HG03558 (cell line): ENCODE data around the gene SAT2.

Source experiments
- ATAC-seq: cut with Tn5 transposase; IDR thresholded peaks from one replicate; pipeline ENCODE4 v1.9.1; 2021; ENCODE audit warnings: moderate number of reproducible peaks; ENCODE audit not compliant: unreplicated experiment; ENCODE audit errors: extremely low read depth

SAT2 gene

GRCh38 chr17:7593296-7593695 lies 34.3 kb downstream of the SAT2 start:
- ATAC-seq = no peak

- no peak for ATAC-seq
Measured at GRCh38 chr17:7592422-7593021, 35.1 kb downstream of the SAT2 start.

GRCh38 chr17:7591596-7591995 lies 36.0 kb downstream of the SAT2 start:
- no peak for ATAC-seq

- no peak for ATAC-seq
Measured at GRCh38 chr17:7590743-7591142, 36.9 kb downstream of the SAT2 start.

GRCh38 chr17:7589891-7590691 lies 37.5 kb downstream of the SAT2 start, which contains the start of gene SOX15:
Gene SOX15, minus strand, starts transcription at chr17:7590094. Its CDS starts 418 bp downstream, at chr17:7589676.
- no peak for ATAC-seq

GRCh38 chr17:7589204-7589868 lies 38.3 kb downstream of the SAT2 start:
- no peak for ATAC-seq

GRCh38 chr17:7588553-7589203 lies 38.9 kb downstream of the SAT2 start:
- ATAC-seq = no peak

GRCh38 chr17:7587420-7588151 lies 40.0 kb downstream of the SAT2 start:
- ATAC-seq = no peak

- no peak for ATAC-seq
Measured at GRCh38 chr17:7586673-7587419, 40.8 kb downstream of the SAT2 start.

- ATAC-seq = no peak
Measured at GRCh38 chr17:7583253-7584109, 44.1 kb downstream of the SAT2 start, which contains the start of gene MPDU1. Gene MPDU1, plus strand, starts transcription at chr17:7583852. Its CDS starts 11 bp downstream, at chr17:7583863.

- ATAC-seq = no peak
Measured at GRCh38 chr17:7582396-7583252, 45.0 kb downstream of the SAT2 start.

- no peak for ATAC-seq
Measured at GRCh38 chr17:7580604-7581575, 46.7 kb downstream of the SAT2 start.

GRCh38 chr17:7579834-7580603 lies 47.6 kb downstream of the SAT2 start:
- no peak for ATAC-seq

- ATAC-seq = no peak
Measured at GRCh38 chr17:7579001-7579833, 48.4 kb downstream of the SAT2 start, which contains the start of gene CD68. Gene CD68, plus strand, starts transcription at chr17:7579638. Its CDS starts 40 bp downstream, at chr17:7579678.
